SK-N-SH (cell line): ENCODE results near the gene EXD1. TPM values are rescaled to one million over a fixed set of nuclear protein-coding genes. Genes with fewer than 3 reads are reported as not detected.
A peak's percentile ranks its signal among the peaks of the same experiment; 100 is the strongest.

Experiments used
- ELF1 ChIP-seq: IDR thresholded peaks from 2 replicates; pipeline ENCODE4 v1.4.0; 2012
- EZH2phosphoT487 ChIP-seq: fragments of 200-600 bp; sonication (generic); IDR thresholded peaks from 2 replicates; pipeline ENCODE4 v1.6.1; 2017; ENCODE audit warnings: low read depth, mixed run types, mild to moderate bottlenecking, antibody characterized with exemption, moderate library complexity, borderline replicate concordance
- GABPA ChIP-seq: IDR thresholded peaks from 2 replicates; pipeline ENCODE4 v1.4.0; 2012; ENCODE audit warnings: low read depth, mild to moderate bottlenecking
- GATA2 ChIP-seq: sonication (generic); formaldehyde crosslinking; IDR thresholded peaks from 2 replicates; pipeline ENCODE4 v1.5.0; 2020; ENCODE audit warnings: mild to moderate bottlenecking, missing genetic modification reagents
- MEF2A ChIP-seq: IDR thresholded peaks from 2 replicates; pipeline ENCODE4 v1.4.0; 2012; ENCODE audit warnings: low read depth, borderline replicate concordance
- NRF1 ChIP-seq: IDR thresholded peaks from 2 replicates; pipeline ENCODE4 v1.6.1; 2012; ENCODE audit warnings: low read depth, mild to moderate bottlenecking, low read length
- RCOR1 ChIP-seq: fragments of 150-350 bp; IDR thresholded peaks from 2 replicates; pipeline ENCODE4 v1.6.1; 2017; ENCODE audit warnings: antibody characterized with exemption, low read length
- REST ChIP-seq: IDR thresholded peaks from 2 replicates; pipeline ENCODE4 v1.6.1; 2012; ENCODE audit warnings: mild to moderate bottlenecking, low read depth, low read length, moderate library complexity
- RFX5 ChIP-seq: IDR thresholded peaks from 2 replicates; pipeline ENCODE4 v1.6.1; 2012; ENCODE audit warnings: mild to moderate bottlenecking, improper control_type of control experiment, low read length
- RXRA ChIP-seq: IDR thresholded peaks from 2 replicates; pipeline ENCODE4 v1.4.0; 2012; ENCODE audit warnings: low read depth, mild to moderate bottlenecking, borderline replicate concordance
- TAF1 ChIP-seq: IDR thresholded peaks from 2 replicates; pipeline ENCODE4 v1.6.1; 2012; ENCODE audit warnings: low read depth, mild to moderate bottlenecking, low read length, moderate library complexity, borderline replicate concordance
- TCF12 ChIP-seq: IDR thresholded peaks from 2 replicates; pipeline ENCODE4 v1.4.0; 2012
- polyA plus RNA-seq, 3 experiments: library from polyadenylated mRNA; depleted of rRNA; stranded (reverse); fragments of >200 nt; gene quantifications; 2 replicates each; pipeline ENCODE4 v1.2.3, GENCODE V29; 2012
- TF ChIP-seq, protein P1 (sequence below): fragments of 200-600 bp; sonication (generic); IDR thresholded peaks from 2 replicates; pipeline ENCODE4 v1.6.1; 2017; ENCODE audit warnings: antibody characterized with exemption, mild to moderate bottlenecking, moderate library complexity
- TF ChIP-seq, protein P2 (sequence below): IDR thresholded peaks from 2 replicates; pipeline ENCODE4 v1.4.0; 2012; ENCODE audit warnings: low read depth, borderline replicate concordance
- TF ChIP-seq, protein P3 (sequence below): IDR thresholded peaks from 2 replicates; pipeline ENCODE4 v1.4.0; 2012; ENCODE audit warnings: low read depth

EXD1 gene
- polyA plus RNA-seq, 1 of the 3 experiments (the other 2 are of a cell fraction) = 0.07 TPM

GRCh38 chr15:41241221-41241964 lies 10.8 kb upstream of the EXD1 start (continued):
- TF ChIP-seq REST (no peak), GABPA (no peak), RXRA (no peak), MEF2A (no peak), NRF1 (no peak), TCF12 (no peak), EZH2phosphoT487 (no peak), ELF1 (no peak), GATA2 (CRISPR knock-in tag) (peak; percentile 66), RCOR1 (peak; percentile 79), TAF1 (no peak), RFX5 (no peak)
- TF ChIP-seq, protein P1, sequence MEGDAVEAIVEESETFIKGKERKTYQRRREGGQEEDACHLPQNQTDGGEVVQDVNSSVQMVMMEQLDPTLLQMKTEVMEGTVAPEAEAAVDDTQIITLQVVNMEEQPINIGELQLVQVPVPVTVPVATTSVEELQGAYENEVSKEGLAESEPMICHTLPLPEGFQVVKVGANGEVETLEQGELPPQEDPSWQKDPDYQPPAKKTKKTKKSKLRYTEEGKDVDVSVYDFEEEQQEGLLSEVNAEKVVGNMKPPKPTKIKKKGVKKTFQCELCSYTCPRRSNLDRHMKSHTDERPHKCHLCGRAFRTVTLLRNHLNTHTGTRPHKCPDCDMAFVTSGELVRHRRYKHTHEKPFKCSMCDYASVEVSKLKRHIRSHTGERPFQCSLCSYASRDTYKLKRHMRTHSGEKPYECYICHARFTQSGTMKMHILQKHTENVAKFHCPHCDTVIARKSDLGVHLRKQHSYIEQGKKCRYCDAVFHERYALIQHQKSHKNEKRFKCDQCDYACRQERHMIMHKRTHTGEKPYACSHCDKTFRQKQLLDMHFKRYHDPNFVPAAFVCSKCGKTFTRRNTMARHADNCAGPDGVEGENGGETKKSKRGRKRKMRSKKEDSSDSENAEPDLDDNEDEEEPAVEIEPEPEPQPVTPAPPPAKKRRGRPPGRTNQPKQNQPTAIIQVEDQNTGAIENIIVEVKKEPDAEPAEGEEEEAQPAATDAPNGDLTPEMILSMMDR = no peak
- TF ChIP-seq, protein P2, sequence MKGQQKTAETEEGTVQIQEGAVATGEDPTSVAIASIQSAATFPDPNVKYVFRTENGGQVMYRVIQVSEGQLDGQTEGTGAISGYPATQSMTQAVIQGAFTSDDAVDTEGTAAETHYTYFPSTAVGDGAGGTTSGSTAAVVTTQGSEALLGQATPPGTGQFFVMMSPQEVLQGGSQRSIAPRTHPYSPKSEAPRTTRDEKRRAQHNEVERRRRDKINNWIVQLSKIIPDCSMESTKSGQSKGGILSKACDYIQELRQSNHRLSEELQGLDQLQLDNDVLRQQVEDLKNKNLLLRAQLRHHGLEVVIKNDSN = no peak
- TF ChIP-seq, protein P3, sequence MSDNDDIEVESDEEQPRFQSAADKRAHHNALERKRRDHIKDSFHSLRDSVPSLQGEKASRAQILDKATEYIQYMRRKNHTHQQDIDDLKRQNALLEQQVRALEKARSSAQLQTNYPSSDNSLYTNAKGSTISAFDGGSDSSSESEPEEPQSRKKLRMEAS = no peak
